GM18870 (cell line): ENCODE data around the gene TAGLN2.

Experiments used
- ATAC-seq: cut with Tn5 transposase; IDR thresholded peaks from one replicate; pipeline ENCODE4 v1.9.1; 2021; ENCODE audit warnings: moderate library complexity; ENCODE audit not compliant: unreplicated experiment

The TAGLN2 gene

GRCh38 chr1:159924791-159925718 is at the start of gene TAGLN2:
TAGLN2 (minus strand) TSS chr1:159925507; CDS start chr1:159920509, 4,998 bp downstream.
- peak; percentile 52 for ATAC-seq

- no peak for ATAC-seq
Measured at GRCh38 chr1:159974350-159974965, 49.2 kb upstream of the TAGLN2 start.

- ATAC-seq: no peak
Measured at GRCh38 chr1:159973350-159973940, 48.1 kb upstream of the TAGLN2 start.

- ATAC-seq: no peak
Measured at GRCh38 chr1:159972443-159973205, 47.3 kb upstream of the TAGLN2 start.

- ATAC-seq: no peak
Measured at GRCh38 chr1:159970932-159971342, 45.6 kb upstream of the TAGLN2 start.

- no peak for ATAC-seq
Measured at GRCh38 chr1:159968901-159969300, 43.6 kb upstream of the TAGLN2 start.

- no peak for ATAC-seq
Measured at GRCh38 chr1:159965263-159965662, 40.0 kb upstream of the TAGLN2 start.

- ATAC-seq: no peak
Measured at GRCh38 chr1:159964144-159964543, 38.8 kb upstream of the TAGLN2 start.

- ATAC-seq: no peak
Measured at GRCh38 chr1:159962176-159962575, 36.9 kb upstream of the TAGLN2 start.

GRCh38 chr1:159961636-159962035 is 36.3 kb upstream of the TAGLN2 start:
- ATAC-seq: no peak

- no peak for ATAC-seq
Measured at GRCh38 chr1:159960721-159961381, 35.5 kb upstream of the TAGLN2 start.

GRCh38 chr1:159959451-159959850 is 34.1 kb upstream of the TAGLN2 start:
- ATAC-seq: no peak

- peak; percentile 77 for ATAC-seq
Measured at GRCh38 chr1:159958719-159959380, 33.5 kb upstream of the TAGLN2 start.

GRCh38 chr1:159957824-159958268 is 32.5 kb upstream of the TAGLN2 start:
- no peak for ATAC-seq

- no peak for ATAC-seq
Measured at GRCh38 chr1:159955456-159955855, 30.1 kb upstream of the TAGLN2 start.

GRCh38 chr1:159953536-159954515 is 28.5 kb upstream of the TAGLN2 start, which contains the start of gene SLAMF9:
SLAMF9 (minus strand) TSS chr1:159954237; CDS start chr1:159954137, 100 bp downstream.
- no peak for ATAC-seq

GRCh38 chr1:159952932-159953331 is 27.6 kb upstream of the TAGLN2 start:
- no peak for ATAC-seq

GRCh38 chr1:159951551-159951950 is 26.2 kb upstream of the TAGLN2 start:
- ATAC-seq: no peak

- no peak for ATAC-seq
Measured at GRCh38 chr1:159951016-159951415, 25.7 kb upstream of the TAGLN2 start.
